WTC11 (cell line): Measurements from ENCODE around the gene PHF5A. TPM values are rescaled to one million over a fixed set of nuclear protein-coding genes. Genes with fewer than 3 reads are reported as not detected.

Source experiments
- ATAC-seq: fragments of 200-7000 bp; cut with Tn5 transposase; 2 replicates; pipeline ENCODE4 v1.10.0; 2021; ENCODE audit warnings: mild to moderate bottlenecking, moderate library complexity
- CTCF ChIA-PET: fragments of 300-600 bp; sonication (Branson Sonifier 250); formaldehyde crosslinking; loops from one replicate; lab custom pipeline; 2021; ENCODE audit warnings: antibody characterized with exemption; lab: Charles Lee
- POLR2A ChIA-PET: fragments of 350-600 bp; sonication (Branson Sonifier 250); formaldehyde crosslinking; loops from one replicate; lab custom pipeline; 2021; ENCODE audit warnings: antibody characterized with exemption; lab: Charles Lee
- DNase-seq: peaks from one replicate; pipeline ENCODE4 v3.0.0; 2021; ENCODE audit warnings: low spot score
- H3K27ac Mint-ChIP-seq: 2 replicates; pipeline ENCODE4 v1.8.0; 2021; ENCODE audit warnings: mixed read lengths
- H3K27me3 Mint-ChIP-seq: 2 replicates; pipeline ENCODE4 v1.8.0; 2021; ENCODE audit warnings: low read depth, mild to moderate bottlenecking, moderate library complexity, mixed read lengths
- H3K36me3 Mint-ChIP-seq: 2 replicates; pipeline ENCODE4 v1.8.0; 2021; ENCODE audit warnings: mixed read lengths
- H3K4me1 Mint-ChIP-seq: 2 replicates; pipeline ENCODE4 v1.8.0; 2022; ENCODE audit warnings: mixed read lengths
- H3K4me3 Mint-ChIP-seq: 2 replicates; pipeline ENCODE4 v1.8.0; 2021; ENCODE audit warnings: mild to moderate bottlenecking, moderate library complexity, mixed read lengths
- H3K9me3 Mint-ChIP-seq: 2 replicates; pipeline ENCODE4 v1.8.0; 2021; ENCODE audit warnings: mixed read lengths
- CBFB ChIP-seq: sonication (generic); formaldehyde crosslinking; IDR thresholded peaks from 2 replicates; pipeline ENCODE4 v1.8.1; 2022; ENCODE audit warnings: mild to moderate bottlenecking, low read depth, missing genetic modification reagents
- ETV6 ChIP-seq: sonication (generic); formaldehyde crosslinking; IDR thresholded peaks from 2 replicates; pipeline ENCODE4 v1.8.1; 2022; ENCODE audit warnings: mild to moderate bottlenecking, missing genetic modification reagents
- FOXK1 ChIP-seq: sonication (generic); formaldehyde crosslinking; IDR thresholded peaks from 2 replicates; pipeline ENCODE4 v1.8.0; 2022; ENCODE audit warnings: mild to moderate bottlenecking, moderate library complexity, missing genetic modification reagents
- MYBL2 ChIP-seq: sonication (generic); formaldehyde crosslinking; IDR thresholded peaks from 2 replicates; pipeline ENCODE4 v1.8.1; 2023; ENCODE audit warnings: mild to moderate bottlenecking, moderate library complexity, missing genetic modification reagents
- NFATC4 ChIP-seq: fragments of 250-450 bp; sonication (Bioruptor Pico); IDR thresholded peaks from 2 replicates; pipeline ENCODE4 v1.9.0; 2021; ENCODE audit warnings: mild to moderate bottlenecking
- NFE2L1 ChIP-seq: sonication (generic); formaldehyde crosslinking; IDR thresholded peaks from 2 replicates; pipeline ENCODE4 v1.8.1; 2023; ENCODE audit warnings: missing genetic modification reagents
- NR2C2 ChIP-seq: sonication (generic); formaldehyde crosslinking; IDR thresholded peaks from 2 replicates; pipeline ENCODE4 v1.8.0; 2022; ENCODE audit warnings: mild to moderate bottlenecking, missing genetic modification reagents
- SP1 ChIP-seq: sonication (generic); formaldehyde crosslinking; conservative IDR thresholded peaks from 2 replicates; pipeline ENCODE4 v1.8.1; 2022; ENCODE audit warnings: missing genetic modification reagents
- TEAD1 ChIP-seq: sonication (generic); formaldehyde crosslinking; IDR thresholded peaks from 2 replicates; pipeline ENCODE4 v1.8.0; 2022; ENCODE audit warnings: mild to moderate bottlenecking, missing genetic modification reagents
- TEAD4 ChIP-seq: sonication (generic); formaldehyde crosslinking; IDR thresholded peaks from 2 replicates; pipeline ENCODE4 v1.8.0; 2022; ENCODE audit warnings: mild to moderate bottlenecking, missing genetic modification reagents
- TP53 ChIP-seq: sonication (generic); formaldehyde crosslinking; IDR thresholded peaks from 2 replicates; pipeline ENCODE4 v1.8.1; 2023; ENCODE audit warnings: mild to moderate bottlenecking, missing genetic modification reagents
- ZNF121 ChIP-seq: sonication (generic); formaldehyde crosslinking; IDR thresholded peaks from 2 replicates; pipeline ENCODE4 v1.8.0; 2023; ENCODE audit warnings: missing genetic modification reagents
- ZNF138 ChIP-seq: sonication (generic); formaldehyde crosslinking; conservative IDR thresholded peaks from 2 replicates; pipeline ENCODE4 v1.8.1; 2022; ENCODE audit warnings: mild to moderate bottlenecking, moderate library complexity, missing genetic modification reagents
- ZNF317 ChIP-seq: sonication (generic); formaldehyde crosslinking; IDR thresholded peaks from 2 replicates; pipeline ENCODE4 v1.8.1; 2023; ENCODE audit warnings: low read depth, mild to moderate bottlenecking, moderate library complexity, missing genetic modification reagents, borderline replicate concordance
- total RNA-seq: library from RNA; stranded (reverse); gene quantifications from 3 replicates; pipeline ENCODE4 v1.2.3, GENCODE V29; 2021
- TF ChIP-seq, protein P1 (sequence below): fragments of 250-450 bp; sonication (Bioruptor Pico); IDR thresholded peaks from 2 replicates; pipeline ENCODE4 v1.8.0; 2021; ENCODE audit warnings: mild to moderate bottlenecking
- TF ChIP-seq, protein P2 (sequence below): sonication (generic); formaldehyde crosslinking; IDR thresholded peaks from 2 replicates; pipeline ENCODE4 v1.8.0; 2023; ENCODE audit warnings: mild to moderate bottlenecking, missing genetic modification reagents
- TF ChIP-seq, protein P3 (sequence below): sonication (generic); formaldehyde crosslinking; conservative IDR thresholded peaks from 2 replicates; pipeline ENCODE4 v1.8.1; 2022; ENCODE audit warnings: mild to moderate bottlenecking, missing genetic modification reagents
- TF ChIP-seq, protein P4 (sequence below): sonication (generic); formaldehyde crosslinking; IDR thresholded peaks from 2 replicates; pipeline ENCODE4 v1.8.0; 2022; ENCODE audit warnings: mild to moderate bottlenecking, missing genetic modification reagents
- TF ChIP-seq, protein P5 (sequence below): sonication (generic); formaldehyde crosslinking; IDR thresholded peaks from 2 replicates; pipeline ENCODE4 v1.8.0; 2022; ENCODE audit warnings: mild to moderate bottlenecking, missing genetic modification reagents
- TF ChIP-seq, protein P6 (sequence below): sonication (generic); formaldehyde crosslinking; IDR thresholded peaks from 2 replicates; pipeline ENCODE4 v1.8.1; 2022; ENCODE audit warnings: mild to moderate bottlenecking, moderate library complexity, missing genetic modification reagents
- TF ChIP-seq, protein P7 (sequence below): sonication (generic); formaldehyde crosslinking; IDR thresholded peaks from 2 replicates; pipeline ENCODE4 v1.8.0; 2022; ENCODE audit warnings: mild to moderate bottlenecking, missing genetic modification reagents
- TF ChIP-seq, protein P8 (sequence below): sonication (generic); formaldehyde crosslinking; IDR thresholded peaks from 2 replicates; pipeline ENCODE4 v1.8.1; 2023; ENCODE audit warnings: mild to moderate bottlenecking, missing genetic modification reagents, moderate library complexity
- TF ChIP-seq, protein P9 (sequence below): sonication (generic); formaldehyde crosslinking; IDR thresholded peaks from 2 replicates; pipeline ENCODE4 v1.8.0; 2023; ENCODE audit warnings: missing genetic modification reagents

PHF5A gene
- total RNA-seq, 1 experiment from 2014 or later, result 93.1 TPM

DNA sequence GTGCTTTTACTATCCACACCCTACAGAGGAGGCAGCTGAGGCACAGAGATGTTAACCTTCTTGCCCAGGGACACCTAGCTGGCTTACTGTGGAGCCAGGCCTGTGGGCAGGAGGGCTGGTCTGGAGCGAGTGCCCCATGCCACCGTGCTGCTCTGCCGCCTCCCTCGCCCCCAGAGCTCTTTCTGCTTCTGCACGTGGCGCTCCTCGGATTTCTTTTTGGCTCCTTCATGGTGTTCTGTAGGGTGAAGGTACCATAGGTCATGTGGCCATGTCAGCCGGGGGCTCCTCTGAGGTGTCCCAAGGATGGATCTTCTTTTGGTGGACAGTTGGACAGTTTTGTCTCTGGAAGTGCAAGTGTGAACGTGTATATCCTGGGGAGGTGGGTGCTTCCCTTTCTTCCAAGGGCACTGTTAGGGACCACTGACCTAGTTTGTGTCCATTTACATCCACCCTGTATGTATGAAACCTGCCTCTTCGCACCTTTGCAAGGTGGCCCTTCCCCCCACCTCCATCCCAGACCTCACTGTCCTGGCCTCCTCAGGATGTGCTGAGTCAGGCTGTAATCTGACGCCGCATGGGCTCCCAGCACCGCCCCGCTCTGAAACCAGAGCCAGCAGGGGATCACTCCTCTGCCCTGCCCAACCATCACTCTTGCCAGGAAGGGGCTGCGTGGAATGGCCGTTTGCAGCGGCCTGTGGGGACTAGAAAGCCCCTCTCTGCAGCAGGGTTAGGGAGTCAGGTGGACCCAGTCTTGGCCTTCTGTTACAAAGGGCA is 44.1 kb upstream of the PHF5A start:
- no peaks in the 10 kb centered on the region for H3K9me3 Mint-ChIP-seq
- no peak overlapping the region for H3K4me3 Mint-ChIP-seq
- H3K27ac Mint-ChIP-seq, result peak overlapping the region; percentile 94
- no peaks in the 10 kb centered on the region for H3K27me3 Mint-ChIP-seq
- ChIA-PET POLR2A (interaction anchor here (0.9 kb wide), 1 partner anchor 64 kb away, joined by 3 read pairs; no protein-coding TSS in a partner anchor), CTCF (interaction anchor here (1.1 to 2.1 kb wide), 4 partner anchors 14 to 111 kb away, joined by 3 to 12 read pairs (median 7); no protein-coding TSS in a partner anchor)
- DNase-seq, result peak; percentile 86
- H3K36me3 Mint-ChIP-seq, result peaks cover 23% of the 10 kb centered on the region; the same call in 1 of the 2 replicates
- ATAC-seq, result peak; percentile 95
- peaks cover 22% of the 10 kb centered on the region for H3K4me1 Mint-ChIP-seq
- TF ChIP-seq ZNF138 (CRISPR knock-in tag), result 0 out of 2 replicates have a peak, but pooled peaks have one; percentile 54
- TF ChIP-seq, protein P1, sequence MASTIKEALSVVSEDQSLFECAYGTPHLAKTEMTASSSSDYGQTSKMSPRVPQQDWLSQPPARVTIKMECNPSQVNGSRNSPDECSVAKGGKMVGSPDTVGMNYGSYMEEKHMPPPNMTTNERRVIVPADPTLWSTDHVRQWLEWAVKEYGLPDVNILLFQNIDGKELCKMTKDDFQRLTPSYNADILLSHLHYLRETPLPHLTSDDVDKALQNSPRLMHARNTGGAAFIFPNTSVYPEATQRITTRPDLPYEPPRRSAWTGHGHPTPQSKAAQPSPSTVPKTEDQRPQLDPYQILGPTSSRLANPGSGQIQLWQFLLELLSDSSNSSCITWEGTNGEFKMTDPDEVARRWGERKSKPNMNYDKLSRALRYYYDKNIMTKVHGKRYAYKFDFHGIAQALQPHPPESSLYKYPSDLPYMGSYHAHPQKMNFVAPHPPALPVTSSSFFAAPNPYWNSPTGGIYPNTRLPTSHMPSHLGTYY (CRISPR knock-in tag), result no peak
- TF ChIP-seq, protein P2, sequence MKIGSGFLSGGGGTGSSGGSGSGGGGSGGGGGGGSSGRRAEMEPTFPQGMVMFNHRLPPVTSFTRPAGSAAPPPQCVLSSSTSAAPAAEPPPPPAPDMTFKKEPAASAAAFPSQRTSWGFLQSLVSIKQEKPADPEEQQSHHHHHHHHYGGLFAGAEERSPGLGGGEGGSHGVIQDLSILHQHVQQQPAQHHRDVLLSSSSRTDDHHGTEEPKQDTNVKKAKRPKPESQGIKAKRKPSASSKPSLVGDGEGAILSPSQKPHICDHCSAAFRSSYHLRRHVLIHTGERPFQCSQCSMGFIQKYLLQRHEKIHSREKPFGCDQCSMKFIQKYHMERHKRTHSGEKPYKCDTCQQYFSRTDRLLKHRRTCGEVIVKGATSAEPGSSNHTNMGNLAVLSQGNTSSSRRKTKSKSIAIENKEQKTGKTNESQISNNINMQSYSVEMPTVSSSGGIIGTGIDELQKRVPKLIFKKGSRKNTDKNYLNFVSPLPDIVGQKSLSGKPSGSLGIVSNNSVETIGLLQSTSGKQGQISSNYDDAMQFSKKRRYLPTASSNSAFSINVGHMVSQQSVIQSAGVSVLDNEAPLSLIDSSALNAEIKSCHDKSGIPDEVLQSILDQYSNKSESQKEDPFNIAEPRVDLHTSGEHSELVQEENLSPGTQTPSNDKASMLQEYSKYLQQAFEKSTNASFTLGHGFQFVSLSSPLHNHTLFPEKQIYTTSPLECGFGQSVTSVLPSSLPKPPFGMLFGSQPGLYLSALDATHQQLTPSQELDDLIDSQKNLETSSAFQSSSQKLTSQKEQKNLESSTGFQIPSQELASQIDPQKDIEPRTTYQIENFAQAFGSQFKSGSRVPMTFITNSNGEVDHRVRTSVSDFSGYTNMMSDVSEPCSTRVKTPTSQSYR, result peak; percentile 98
- TF ChIP-seq TP53 (CRISPR knock-in tag), result 0 out of 2 replicates have a peak, but pooled peaks have one; percentile 65
- no peak for TF ChIP-seq NFATC4 (CRISPR knock-in tag)
- TF ChIP-seq ZNF121 (CRISPR knock-in tag), result peak; percentile 100
- TF ChIP-seq, protein P3, sequence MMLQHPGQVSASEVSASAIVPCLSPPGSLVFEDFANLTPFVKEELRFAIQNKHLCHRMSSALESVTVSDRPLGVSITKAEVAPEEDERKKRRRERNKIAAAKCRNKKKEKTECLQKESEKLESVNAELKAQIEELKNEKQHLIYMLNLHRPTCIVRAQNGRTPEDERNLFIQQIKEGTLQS, result no peak
- TF ChIP-seq, protein P4, sequence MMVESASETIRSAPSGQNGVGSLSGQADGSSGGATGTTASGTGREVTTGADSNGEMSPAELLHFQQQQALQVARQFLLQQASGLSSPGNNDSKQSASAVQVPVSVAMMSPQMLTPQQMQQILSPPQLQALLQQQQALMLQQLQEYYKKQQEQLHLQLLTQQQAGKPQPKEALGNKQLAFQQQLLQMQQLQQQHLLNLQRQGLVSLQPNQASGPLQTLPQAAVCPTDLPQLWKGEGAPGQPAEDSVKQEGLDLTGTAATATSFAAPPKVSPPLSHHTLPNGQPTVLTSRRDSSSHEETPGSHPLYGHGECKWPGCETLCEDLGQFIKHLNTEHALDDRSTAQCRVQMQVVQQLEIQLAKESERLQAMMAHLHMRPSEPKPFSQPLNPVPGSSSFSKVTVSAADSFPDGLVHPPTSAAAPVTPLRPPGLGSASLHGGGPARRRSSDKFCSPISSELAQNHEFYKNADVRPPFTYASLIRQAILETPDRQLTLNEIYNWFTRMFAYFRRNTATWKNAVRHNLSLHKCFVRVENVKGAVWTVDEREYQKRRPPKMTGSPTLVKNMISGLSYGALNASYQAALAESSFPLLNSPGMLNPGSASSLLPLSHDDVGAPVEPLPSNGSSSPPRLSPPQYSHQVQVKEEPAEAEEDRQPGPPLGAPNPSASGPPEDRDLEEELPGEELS (CRISPR knock-in tag), result peak; percentile 84; the same call in 1 of the 2 replicates
- peak; percentile 59 for TF ChIP-seq FOXK1 (CRISPR knock-in tag)
- 0 out of 2 replicates have a peak, but pooled peaks have one; percentile 28 for TF ChIP-seq CBFB
- TF ChIP-seq NFE2L1, result peak; percentile 100
- TF ChIP-seq, protein P5, sequence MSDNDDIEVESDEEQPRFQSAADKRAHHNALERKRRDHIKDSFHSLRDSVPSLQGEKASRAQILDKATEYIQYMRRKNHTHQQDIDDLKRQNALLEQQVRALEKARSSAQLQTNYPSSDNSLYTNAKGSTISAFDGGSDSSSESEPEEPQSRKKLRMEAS (CRISPR knock-in tag), result peak; percentile 98
- TF ChIP-seq SP1 (CRISPR knock-in tag), result peak; percentile 81
- TF ChIP-seq ETV6 (CRISPR knock-in tag), result 0 out of 2 replicates have a peak, but pooled peaks have one; percentile 28
- peak; percentile 50; the same call in 1 of the 2 replicates for TF ChIP-seq TEAD1 (CRISPR knock-in tag)
- TF ChIP-seq, all 79 proteins: peak for 12

DNA sequence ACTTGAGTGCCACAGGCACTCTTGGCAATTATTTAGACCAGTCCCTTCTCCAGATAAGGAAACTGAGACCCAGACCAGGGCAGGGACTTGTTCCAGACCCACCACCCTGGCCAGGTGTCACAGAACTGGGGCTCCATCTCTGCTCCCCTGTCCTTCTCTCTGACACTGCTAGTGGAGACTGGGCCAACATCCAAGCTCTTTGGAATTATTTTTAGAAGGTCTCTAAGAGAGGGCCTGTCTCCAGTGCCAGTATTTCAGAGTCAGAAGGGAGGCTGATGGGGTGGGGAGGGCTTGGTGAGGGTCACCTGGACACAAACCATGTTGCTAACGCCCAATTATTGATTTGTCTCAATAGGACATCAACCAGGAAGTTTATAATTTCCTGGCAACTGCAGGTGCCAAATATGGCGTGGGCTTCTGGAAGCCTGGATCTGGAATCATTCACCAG is 43.1 kb upstream of the PHF5A start:
- H3K27me3 Mint-ChIP-seq, result no peaks in the 10 kb centered on the region
- no peak overlapping the region for H3K27ac Mint-ChIP-seq
- ATAC-seq, result no peak
- ChIA-PET POLR2A (no interaction called here), CTCF (interaction anchor here (2.1 kb wide), 1 partner anchor 15 kb away, joined by 12 read pairs; no protein-coding TSS in a partner anchor)
- no peak for DNase-seq
- peaks cover 28% of the 10 kb centered on the region; the same call in 1 of the 2 replicates for H3K36me3 Mint-ChIP-seq
- no peaks in the 10 kb centered on the region for H3K9me3 Mint-ChIP-seq
- H3K4me1 Mint-ChIP-seq, result peaks cover 22% of the 10 kb centered on the region
- no peak overlapping the region for H3K4me3 Mint-ChIP-seq
- TF ChIP-seq, protein P6, sequence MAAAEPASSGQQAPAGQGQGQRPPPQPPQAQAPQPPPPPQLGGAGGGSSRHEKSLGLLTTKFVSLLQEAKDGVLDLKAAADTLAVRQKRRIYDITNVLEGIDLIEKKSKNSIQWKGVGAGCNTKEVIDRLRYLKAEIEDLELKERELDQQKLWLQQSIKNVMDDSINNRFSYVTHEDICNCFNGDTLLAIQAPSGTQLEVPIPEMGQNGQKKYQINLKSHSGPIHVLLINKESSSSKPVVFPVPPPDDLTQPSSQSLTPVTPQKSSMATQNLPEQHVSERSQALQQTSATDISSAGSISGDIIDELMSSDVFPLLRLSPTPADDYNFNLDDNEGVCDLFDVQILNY (CRISPR knock-in tag), result no peak
- TF ChIP-seq ZNF317 (CRISPR knock-in tag) (no peak), TEAD4 (CRISPR knock-in tag) (no peak), MYBL2 (CRISPR knock-in tag) (no peak), NR2C2 (no peak), CBFB (no peak)
- TF ChIP-seq, protein P7, sequence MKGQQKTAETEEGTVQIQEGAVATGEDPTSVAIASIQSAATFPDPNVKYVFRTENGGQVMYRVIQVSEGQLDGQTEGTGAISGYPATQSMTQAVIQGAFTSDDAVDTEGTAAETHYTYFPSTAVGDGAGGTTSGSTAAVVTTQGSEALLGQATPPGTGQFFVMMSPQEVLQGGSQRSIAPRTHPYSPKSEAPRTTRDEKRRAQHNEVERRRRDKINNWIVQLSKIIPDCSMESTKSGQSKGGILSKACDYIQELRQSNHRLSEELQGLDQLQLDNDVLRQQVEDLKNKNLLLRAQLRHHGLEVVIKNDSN, result no peak
- TF ChIP-seq, protein P8, sequence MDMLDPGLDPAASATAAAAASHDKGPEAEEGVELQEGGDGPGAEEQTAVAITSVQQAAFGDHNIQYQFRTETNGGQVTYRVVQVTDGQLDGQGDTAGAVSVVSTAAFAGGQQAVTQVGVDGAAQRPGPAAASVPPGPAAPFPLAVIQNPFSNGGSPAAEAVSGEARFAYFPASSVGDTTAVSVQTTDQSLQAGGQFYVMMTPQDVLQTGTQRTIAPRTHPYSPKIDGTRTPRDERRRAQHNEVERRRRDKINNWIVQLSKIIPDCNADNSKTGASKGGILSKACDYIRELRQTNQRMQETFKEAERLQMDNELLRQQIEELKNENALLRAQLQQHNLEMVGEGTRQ, result no peak
- TF ChIP-seq, protein P3, result no peak
- TF ChIP-seq, protein P9, sequence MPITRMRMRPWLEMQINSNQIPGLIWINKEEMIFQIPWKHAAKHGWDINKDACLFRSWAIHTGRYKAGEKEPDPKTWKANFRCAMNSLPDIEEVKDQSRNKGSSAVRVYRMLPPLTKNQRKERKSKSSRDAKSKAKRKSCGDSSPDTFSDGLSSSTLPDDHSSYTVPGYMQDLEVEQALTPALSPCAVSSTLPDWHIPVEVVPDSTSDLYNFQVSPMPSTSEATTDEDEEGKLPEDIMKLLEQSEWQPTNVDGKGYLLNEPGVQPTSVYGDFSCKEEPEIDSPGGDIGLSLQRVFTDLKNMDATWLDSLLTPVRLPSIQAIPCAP, result no peak
